Left renal pelvis (tissue), 4 donors: Measurements from ENCODE around the gene TXNRD2. TPM values are rescaled to one million over a fixed set of nuclear protein-coding genes. Genes with fewer than 3 reads are reported as not detected.
"Not testable (repeated sequence)": the region's sequence is repeated elsewhere in the genome, so short reads cannot be mapped to it uniquely, and the experiment has no call there.

Experiments
- DNase-seq, 4 donors: peaks; one replicate each; pipeline ENCODE4 v3.0.0-alpha.2; 2013; ENCODE audit warnings: low read depth in 4 of 4, low spot score in 3 of 4
- polyA plus RNA-seq, 4 donors: library from polyadenylated mRNA; unstranded; fragments of 120-200 nt; gene quantifications; one replicate each; pipeline ENCODE4 v1.2.1, GENCODE V29; 2013; ENCODE audit not compliant: insufficient read length in 4 of 4

TXNRD2 gene
- polyA plus RNA-seq, 4 donors: 13.1 to 33.7 (median 20.4) TPM

- no peak for DNase-seq
Measured at GRCh38 chr22:19836512-19836911, 105.1 kb downstream of the TXNRD2 start.

GRCh38 chr22:19834599-19834998, 107.0 kb downstream of the TXNRD2 start:
- DNase-seq: no peak

- DNase-seq: not testable (repeated sequence)
Measured at GRCh38 chr22:19833327-19833726, 108.3 kb downstream of the TXNRD2 start.

- no peak for DNase-seq
Measured at GRCh38 chr22:19832476-19833108, 109.0 kb downstream of the TXNRD2 start.

- not testable (repeated sequence) for DNase-seq
Measured at GRCh38 chr22:19831979-19832378, 109.6 kb downstream of the TXNRD2 start.

GRCh38 chr22:19831016-19831415, 110.6 kb downstream of the TXNRD2 start:
- no peak for DNase-seq

GRCh38 chr22:19828035-19828401, 113.6 kb downstream of the TXNRD2 start:
- no peak for DNase-seq

- no peak for DNase-seq
Measured at GRCh38 chr22:19827341-19828034, 114.1 kb downstream of the TXNRD2 start.

- DNase-seq: no peak
Measured at GRCh38 chr22:19826619-19826950, 115.0 kb downstream of the TXNRD2 start.

- DNase-seq: no peak
Measured at GRCh38 chr22:19825904-19826618, 115.6 kb downstream of the TXNRD2 start.

Other genes with a start within 250 kb of the TXNRD2 start
- gene SEPTIN5, start 227.3 kb downstream of the TXNRD2 start, polyA plus RNA-seq: 10 to 100 TPM; 33.9 to 51.7 (median 34.2) TPM
- 1 to 10 TPM; 1.6 to 6.1 (median 4.3) TPM for gene GP1BB, start 218.3 kb downstream of the TXNRD2 start, polyA plus RNA-seq
- under 1 TPM; 0.17 to 0.59 (median 0.25) TPM for gene TBX1, start 181.0 kb downstream of the TXNRD2 start, polyA plus RNA-seq
- gene GNB1L, start 86.9 kb downstream of the TXNRD2 start, polyA plus RNA-seq: 1 to 10 TPM; 3.0 to 6.1 (median 3.6) TPM
- 10 to 100 TPM; 15.3 to 29.7 (median 20.1) TPM for gene RTL10, start 86.9 kb downstream of the TXNRD2 start, polyA plus RNA-seq
- gene COMT, start within 50 bp of the TXNRD2 start, polyA plus RNA-seq: 100 to 1,000 TPM in 1 of 4 donors, 10 to 100 TPM in 3; 47.7 to 143 (median 97.2) TPM
- 10 to 100 TPM; 17.5 to 32.5 (median 18.8) TPM for gene ARVCF, start 75.0 kb upstream of the TXNRD2 start, polyA plus RNA-seq
- 10 to 100 TPM in 3 of 4 donors, 1 to 10 TPM in 1; 8.9 to 14.6 (median 11.4) TPM for gene TANGO2, start 79.3 kb upstream of the TXNRD2 start, polyA plus RNA-seq
- gene DGCR8, start 138.4 kb upstream of the TXNRD2 start, polyA plus RNA-seq: 10 to 100 TPM; 29.6 to 62.1 (median 44.5) TPM
- gene RANBP1, start 174.3 kb upstream of the TXNRD2 start, polyA plus RNA-seq: 100 to 1,000 TPM; 135 to 205 (median 183) TPM
- gene TRMT2A, start 175.4 kb upstream of the TXNRD2 start, polyA plus RNA-seq: 10 to 100 TPM; 38.5 to 65.0 (median 42.5) TPM
- 10 to 100 TPM; 32.9 to 63.5 (median 43.9) TPM for gene ZDHHC8, start 190.0 kb upstream of the TXNRD2 start, polyA plus RNA-seq
- 1 to 10 TPM in 3 of 4 donors, under 1 TPM in 1; 0.34 to 2.3 (median 1.4) TPM for gene CCDC188, start 209.2 kb upstream of the TXNRD2 start, polyA plus RNA-seq